PFSK-1 (cell line): ENCODE data around the gene SYT6.

Experiments used
- POLR2AphosphoS5 ChIP-seq: IDR thresholded peaks from 2 replicates; pipeline ENCODE4 v1.6.1; 2012; ENCODE audit warnings: low read depth, mild to moderate bottlenecking, control low read depth, low read length, moderate library complexity
- TAF1 ChIP-seq: IDR thresholded peaks from 2 replicates; pipeline ENCODE4 v1.6.1; 2012; ENCODE audit warnings: low read length, control low read depth, borderline replicate concordance; ENCODE audit not compliant: insufficient read depth

DNA sequence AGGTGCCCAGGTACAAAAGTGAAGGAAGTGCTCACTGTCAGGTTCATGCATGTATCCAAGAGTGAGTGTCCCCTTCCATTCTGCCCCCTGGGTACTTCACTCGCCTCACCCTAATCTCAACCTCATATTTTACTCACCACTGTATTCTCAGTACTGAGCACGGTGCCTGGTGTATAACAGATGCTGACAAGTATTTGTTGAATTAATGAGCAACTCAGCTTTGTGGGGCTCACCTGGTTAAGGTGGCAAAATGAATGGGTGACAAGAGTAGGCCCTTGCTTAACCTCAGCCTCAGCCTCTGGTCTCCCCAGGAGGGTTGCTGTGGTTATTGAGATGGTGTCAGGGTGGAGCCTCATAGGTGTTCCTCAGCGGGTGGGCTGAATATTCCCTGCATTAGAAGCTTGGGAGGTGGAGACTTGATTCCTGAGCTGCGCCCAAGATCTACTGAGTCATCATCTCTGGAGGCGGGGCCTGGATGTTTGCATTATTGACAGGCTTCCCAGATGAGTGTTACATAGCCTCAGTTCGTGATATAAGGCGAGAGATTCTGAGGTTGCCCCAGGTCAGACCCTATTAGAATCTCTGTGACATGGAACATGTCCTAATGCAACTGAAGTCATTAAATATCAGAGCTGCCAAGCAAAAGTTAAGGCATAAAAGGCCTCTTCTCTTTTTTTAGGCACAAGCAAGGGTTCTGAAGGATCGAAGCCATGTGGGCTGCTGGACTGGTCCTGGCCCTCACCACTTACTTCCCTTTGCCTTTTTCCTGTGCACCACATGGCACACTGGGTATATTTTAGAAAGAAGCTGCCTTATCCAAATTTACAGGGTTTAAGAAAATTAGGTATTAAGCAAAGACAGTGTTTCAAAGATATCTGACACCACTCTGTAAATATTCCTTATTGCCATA is 39.2 kb downstream of the SYT6 start:
- TF ChIP-seq TAF1 = no peak
- no peak for TF ChIP-seq POLR2AphosphoS5
